ENCODE results near the gene TBX15. TPM values are rescaled to one million over a fixed set of nuclear protein-coding genes. Genes with fewer than 3 reads are reported as not detected.
A peak's percentile ranks its signal among the peaks of the same experiment; 100 is the strongest.

The TBX15 gene
- total and polyA plus RNA-seq, 4 donors, result 0.07 to 0.31 (median 0.24) TPM

DNA sequence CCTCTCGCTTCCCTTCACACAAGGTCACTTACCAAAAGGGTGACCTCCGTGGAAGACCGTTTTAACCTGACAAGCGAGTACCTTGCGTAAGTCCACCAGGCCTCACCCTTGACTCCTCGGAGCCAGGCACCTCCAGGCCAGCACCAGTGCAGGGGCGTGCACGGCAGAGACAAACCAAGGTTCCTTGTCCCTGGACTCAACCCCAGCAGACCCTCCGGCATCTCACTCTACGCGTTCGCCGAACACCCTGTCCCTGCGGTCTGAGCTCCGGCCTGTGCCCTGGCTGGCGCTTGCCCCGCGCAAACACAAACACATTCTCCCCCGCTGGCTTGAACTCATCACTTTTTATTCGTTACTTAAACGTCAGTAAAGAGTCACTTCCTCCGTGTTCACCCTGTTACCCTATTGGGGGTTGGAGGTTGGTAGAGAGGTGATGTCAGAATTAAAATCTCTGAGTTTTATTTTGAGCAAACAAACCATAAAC is 4.5 kb downstream of the TBX15 start:
- H3K4me1 ChIP-seq (ENCODE audit: control insufficient read depth in 5 of 5, insufficient read depth in 5 of 5, low read length in 5 of 5), result peaks cover 0 to 50% (median 5%) of the 10 kb centered on the region in 5 donors
- WGBS, 2 donors, result 18 to 25% methylated on average over 22 of the region's 22 CpGs
- peaks cover 0 to 27% (median 0%) of the 10 kb centered on the region in 4 donors for H3K9me3 ChIP-seq (ENCODE audit: control insufficient read depth in 4 of 4, insufficient read depth in 3 of 4, low read length in 3 of 4)
- no peak for ATAC-seq (ENCODE audit: insufficient read depth, low FRiP score)
- H3K4me3 ChIP-seq, result no peak overlapping the region
- H3K36me3 ChIP-seq (ENCODE audit: control insufficient read depth in 4 of 4, insufficient read depth in 4 of 4, low read length in 4 of 4), result no peaks in the 10 kb centered on the region
- no peak for TF ChIP-seq CTCF (IDR thresholded peaks at IDR 0.05; ENCODE audit: control extremely low read depth, extremely low read depth)
- no peak overlapping the region for H3K27ac ChIP-seq (ENCODE audit: low read depth in 1 of 2, low read length in 1 of 2)
- peaks cover 24 to 98% (median 93%) of the 10 kb centered on the region in 3 donors for H3K27me3 ChIP-seq (ENCODE audit: control insufficient read depth in 3 of 3, insufficient read depth in 3 of 3, low read length in 2 of 3)
- no peak for DNase-seq
- no peak overlapping the region for H3K9ac ChIP-seq (ENCODE audit: insufficient read depth in 1 of 2, low read length in 2 of 2)

DNA sequence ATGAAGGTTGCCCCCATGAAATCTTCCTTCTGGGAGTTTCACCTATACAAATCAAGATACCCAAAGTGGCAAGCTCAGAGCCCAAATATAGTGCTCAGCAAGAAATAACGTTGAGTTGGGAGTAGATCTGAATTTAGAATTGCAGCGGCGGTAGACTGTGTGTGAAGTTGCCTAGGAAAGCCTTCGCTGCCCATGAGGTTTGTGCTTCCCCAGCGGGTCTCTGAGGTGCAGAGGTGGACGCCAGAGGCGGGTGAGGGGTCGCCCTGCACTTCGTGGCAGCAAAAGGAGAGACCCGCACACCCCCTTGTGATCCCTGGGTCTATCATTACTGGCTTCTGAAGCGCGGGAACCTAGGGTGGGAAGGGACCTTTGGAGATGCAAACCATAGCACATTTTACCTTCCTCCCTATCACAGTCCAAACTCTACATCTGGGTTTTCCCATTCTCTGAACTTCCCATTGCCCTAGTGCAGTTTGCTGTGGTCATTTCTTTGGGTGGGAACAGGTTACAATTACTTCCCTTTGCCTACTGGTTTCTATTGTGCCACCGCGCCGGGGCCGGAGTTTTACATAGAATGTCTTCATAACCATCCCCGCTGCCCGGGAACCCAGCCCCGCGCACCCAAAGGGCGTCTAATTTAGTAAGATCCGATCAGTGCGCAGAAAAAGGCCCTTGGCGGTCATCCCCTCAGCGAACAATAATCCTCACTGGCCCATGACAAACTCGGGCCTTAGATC is 5.2 kb downstream of the TBX15 start:
- DNase-seq (no peak), ATAC-seq (ENCODE audit: insufficient read depth, low FRiP score) (no peak)
- H3K27me3 ChIP-seq (ENCODE audit: control insufficient read depth in 3 of 3, insufficient read depth in 3 of 3, low read length in 2 of 3), result peaks cover 20 to 98% (median 93%) of the 10 kb centered on the region in 3 donors
- peaks cover 0 to 45% (median 5%) of the 10 kb centered on the region in 5 donors for H3K4me1 ChIP-seq (ENCODE audit: control insufficient read depth in 5 of 5, insufficient read depth in 5 of 5, low read length in 5 of 5)
- no peaks in the 10 kb centered on the region for H3K36me3 ChIP-seq (ENCODE audit: control insufficient read depth in 4 of 4, insufficient read depth in 4 of 4, low read length in 4 of 4)
- no peak overlapping the region for H3K9ac ChIP-seq (ENCODE audit: insufficient read depth in 1 of 2, low read length in 2 of 2)
- 11 to 20% methylated on average over 26 of the region's 26 CpGs for WGBS, 2 donors
- TF ChIP-seq CTCF (IDR thresholded peaks at IDR 0.05; ENCODE audit: control extremely low read depth, extremely low read depth), result no peak
- H3K9me3 ChIP-seq (ENCODE audit: control insufficient read depth in 4 of 4, insufficient read depth in 3 of 4, low read length in 3 of 4), result peaks cover 0 to 27% (median 0%) of the 10 kb centered on the region in 4 donors
- no peak overlapping the region for H3K27ac ChIP-seq (ENCODE audit: low read depth in 1 of 2, low read length in 1 of 2)
- H3K4me3 ChIP-seq, result no peak overlapping the region

- peaks cover 0 to 22% (median 0%) of the 10 kb centered on the region in 4 donors for H3K9me3 ChIP-seq (ENCODE audit: control insufficient read depth in 4 of 4, insufficient read depth in 3 of 4, low read length in 3 of 4)
- peaks cover 20 to 98% (median 98%) of the 10 kb centered on the region in 3 donors for H3K27me3 ChIP-seq (ENCODE audit: control insufficient read depth in 3 of 3, insufficient read depth in 3 of 3, low read length in 2 of 3)
- DNase-seq (peak in 1 of 3 donors; percentile 24), ATAC-seq (ENCODE audit: insufficient read depth, low FRiP score) (no peak)
- H3K27ac ChIP-seq (ENCODE audit: low read depth in 1 of 2, low read length in 1 of 2), result no peak overlapping the region
- 32 to 43% methylated on average over 6 of the region's 6 CpGs for WGBS, 2 donors
- no peaks in the 10 kb centered on the region for H3K36me3 ChIP-seq (ENCODE audit: control insufficient read depth in 4 of 4, insufficient read depth in 4 of 4, low read length in 4 of 4)
- no peak for TF ChIP-seq CTCF (IDR thresholded peaks at IDR 0.05; ENCODE audit: control extremely low read depth, extremely low read depth)
- peaks cover 0 to 38% (median 5%) of the 10 kb centered on the region in 5 donors for H3K4me1 ChIP-seq (ENCODE audit: control insufficient read depth in 5 of 5, insufficient read depth in 5 of 5, low read length in 5 of 5)
- no peak overlapping the region for H3K9ac ChIP-seq (ENCODE audit: insufficient read depth in 1 of 2, low read length in 2 of 2)
- H3K4me3 ChIP-seq, result no peak overlapping the region
These were observed 5.9 kb downstream of the TBX15 start for GRCh38 chr1:118982266-118982665.

Data from lung (tissue), 12 donors.